Measurements from ENCODE around the gene DHRS2.

DHRS2 gene

DNA sequence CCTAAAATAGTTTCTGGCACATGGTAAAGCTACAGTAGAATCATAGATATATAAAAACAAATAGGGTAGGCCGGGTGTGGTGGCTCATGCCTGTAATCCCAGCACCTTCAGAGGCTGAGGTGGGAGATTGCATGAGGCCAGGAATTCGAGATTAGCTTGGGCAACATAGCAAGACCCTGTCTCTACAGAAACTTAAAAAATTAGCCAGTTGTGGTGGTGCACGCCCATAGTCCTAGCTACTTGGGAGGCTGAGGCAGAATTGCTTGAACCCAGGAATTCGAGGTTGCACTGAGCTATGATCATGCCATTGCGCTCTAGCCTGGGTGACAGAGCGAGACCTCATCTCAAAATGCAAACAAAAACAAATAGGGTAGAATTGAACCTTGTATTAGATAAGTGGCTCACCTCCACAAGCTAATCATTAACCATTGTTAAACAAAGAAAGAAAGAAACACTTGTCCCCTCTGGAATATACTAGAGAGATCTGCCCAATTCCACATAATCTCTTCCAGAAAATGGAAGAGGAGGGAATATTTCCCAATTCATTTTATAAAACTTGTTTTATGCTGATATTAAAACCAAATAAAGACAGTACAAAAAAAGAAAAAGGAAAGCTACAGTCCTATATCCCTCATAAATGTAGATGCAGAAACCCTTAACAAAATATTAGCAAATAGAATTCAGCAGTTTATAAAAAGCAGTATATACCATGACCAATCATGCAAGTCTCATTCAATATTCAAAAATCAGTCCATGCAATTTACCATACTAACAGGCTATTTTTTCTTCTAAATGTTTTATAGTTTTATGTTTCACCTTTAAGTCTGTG lies 22.7 kb upstream of the DHRS2 start:
- no peak for DNase-seq

DNA sequence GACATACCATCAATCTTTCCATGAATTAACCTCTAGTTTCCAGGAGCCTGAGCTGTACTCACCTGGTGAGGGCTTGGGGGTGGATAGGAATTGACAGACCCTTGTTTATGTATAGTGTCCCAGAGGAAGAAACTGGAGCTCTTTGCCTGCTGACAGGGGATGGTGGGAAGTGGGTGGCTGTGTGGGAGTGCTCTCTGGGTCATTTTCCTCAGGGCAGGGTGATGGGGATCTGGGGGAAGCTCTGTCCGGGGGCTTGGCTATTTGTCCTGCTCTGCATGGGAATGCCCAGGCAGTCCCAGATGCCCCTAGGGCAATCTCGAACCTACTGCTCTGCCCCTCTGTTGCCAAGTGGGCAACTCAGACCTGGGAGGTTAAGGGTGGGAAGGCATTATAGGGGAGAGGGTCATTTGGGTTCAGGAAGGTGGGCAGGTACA lies 21.8 kb upstream of the DHRS2 start:
- DNase-seq = no peak

DNA sequence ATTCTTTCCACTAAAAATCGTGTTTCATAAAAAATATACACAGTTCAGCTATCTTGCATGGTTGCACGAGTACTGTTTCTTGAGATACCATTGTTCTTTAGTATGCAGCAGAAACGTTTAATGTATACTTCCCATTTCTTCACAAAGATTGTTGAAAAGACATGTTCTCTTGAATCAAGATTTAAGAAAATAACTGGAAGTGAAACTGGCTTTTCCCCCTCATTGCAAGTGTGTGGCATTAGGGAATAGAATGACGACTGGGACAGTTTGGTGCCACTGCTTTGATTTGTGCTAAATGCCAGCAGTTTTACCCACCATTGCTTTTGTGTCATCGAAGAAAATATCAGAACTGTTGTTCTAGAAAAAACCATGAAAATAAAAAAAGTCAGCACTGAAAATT lies 20.3 kb upstream of the DHRS2 start:
- DNase-seq = no peak

DNA sequence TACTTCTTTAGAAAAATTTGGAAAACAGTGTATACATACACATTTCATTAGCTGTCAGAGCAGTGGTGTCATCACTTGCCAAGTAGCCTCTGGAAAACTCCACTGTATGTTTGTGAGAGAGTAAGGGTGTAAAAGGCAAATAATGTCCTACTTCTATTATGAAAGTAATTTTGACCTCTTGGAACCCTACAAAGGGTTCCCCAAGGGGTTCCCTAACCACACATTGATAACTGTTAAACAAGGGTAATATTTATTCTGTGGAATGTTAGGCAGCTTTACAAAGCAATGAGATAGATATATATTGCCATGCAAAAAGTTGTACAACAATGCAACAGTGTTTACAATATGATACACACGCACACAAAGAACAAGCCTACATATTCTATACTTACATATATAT lies 18.6 kb upstream of the DHRS2 start:
- DNase-seq = no peak

DNA sequence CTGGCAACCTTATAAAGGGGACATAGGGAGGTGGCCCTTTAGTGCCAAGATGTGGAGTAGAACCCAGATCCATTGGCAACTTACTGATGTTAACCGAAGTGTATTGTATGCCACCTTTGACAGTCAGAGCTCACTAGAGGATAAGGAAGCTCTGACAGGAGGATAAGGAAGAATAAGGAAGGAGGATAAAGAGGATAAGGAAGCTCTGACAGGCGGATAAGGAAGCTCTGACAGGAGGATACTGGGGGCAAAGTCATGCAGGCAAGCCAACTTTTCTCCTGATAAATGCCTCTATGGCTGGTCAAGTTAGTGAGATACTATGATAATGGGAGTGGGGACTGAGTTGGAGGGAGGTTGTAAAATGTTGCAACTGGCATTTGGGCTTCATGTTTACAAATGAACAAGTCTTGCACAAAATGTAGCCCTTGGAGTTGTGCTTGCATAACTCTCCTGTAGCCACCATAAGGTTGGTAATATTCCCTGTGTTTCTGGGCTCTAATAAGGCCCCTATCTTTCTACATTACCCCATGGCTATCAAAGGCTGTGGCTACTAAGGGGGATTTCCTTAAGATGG lies 17.7 kb upstream of the DHRS2 start:
- no peak for DNase-seq

DNA sequence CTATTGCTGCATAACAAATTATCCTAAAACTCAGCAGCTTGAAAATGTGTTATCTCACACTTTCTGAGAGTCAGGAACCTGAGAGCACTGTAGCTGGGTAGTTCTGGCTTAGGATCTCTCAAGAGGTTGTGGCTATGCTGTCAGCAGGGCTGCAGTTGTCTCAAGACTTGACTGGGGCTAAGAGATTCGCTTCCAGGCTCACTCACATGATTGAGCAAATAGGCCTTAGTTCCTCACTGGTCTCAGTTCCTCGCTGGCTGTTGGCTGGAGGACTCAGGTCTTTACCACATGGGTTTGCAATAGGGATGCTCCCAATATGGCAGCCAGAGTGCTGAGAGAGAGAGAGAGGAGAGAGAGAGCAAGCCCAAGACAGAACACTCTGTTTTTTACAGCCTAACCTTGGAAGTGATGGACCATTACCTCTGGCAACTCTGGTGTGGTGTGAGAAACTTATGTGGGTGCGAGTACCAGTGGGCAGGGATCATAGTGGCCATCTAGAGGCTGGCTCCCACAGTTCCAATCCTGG lies 15.9 kb upstream of the DHRS2 start:
- DNase-seq = no peak

DNA sequence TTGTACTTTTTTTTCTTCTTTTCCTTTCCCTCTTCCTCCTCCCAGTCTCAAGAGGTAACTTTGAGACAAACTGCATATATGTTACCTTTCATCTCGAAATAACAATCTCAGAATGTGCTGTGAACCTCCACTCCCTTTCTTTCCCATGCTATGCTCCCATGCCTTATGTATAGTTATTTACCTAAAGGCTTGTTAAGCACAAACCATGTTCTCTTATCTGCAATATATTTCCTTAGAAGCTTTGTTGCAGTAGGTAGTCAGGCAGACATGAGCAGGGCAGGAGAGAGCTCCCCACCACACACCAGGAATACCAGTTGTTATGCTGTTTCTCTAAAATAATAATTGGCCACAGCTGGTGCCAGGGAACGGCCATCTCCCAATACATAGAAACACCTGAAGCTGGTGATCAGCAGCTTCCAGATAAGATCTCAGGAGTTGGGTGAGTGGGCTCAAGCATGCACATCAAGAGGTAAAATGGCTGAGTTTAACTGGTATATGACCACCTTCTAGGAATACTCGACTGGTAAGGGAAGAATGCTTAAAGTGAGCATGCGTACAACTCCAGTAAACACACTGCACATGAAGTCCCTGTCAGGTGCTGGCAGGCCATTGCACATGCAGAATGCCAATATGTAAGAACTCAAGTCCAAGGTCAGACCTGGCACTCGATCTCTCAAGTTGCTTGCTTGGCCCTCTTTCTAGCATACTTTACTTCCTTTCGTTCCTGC lies 14.8 kb upstream of the DHRS2 start:
- DNase-seq = no peak

DNA sequence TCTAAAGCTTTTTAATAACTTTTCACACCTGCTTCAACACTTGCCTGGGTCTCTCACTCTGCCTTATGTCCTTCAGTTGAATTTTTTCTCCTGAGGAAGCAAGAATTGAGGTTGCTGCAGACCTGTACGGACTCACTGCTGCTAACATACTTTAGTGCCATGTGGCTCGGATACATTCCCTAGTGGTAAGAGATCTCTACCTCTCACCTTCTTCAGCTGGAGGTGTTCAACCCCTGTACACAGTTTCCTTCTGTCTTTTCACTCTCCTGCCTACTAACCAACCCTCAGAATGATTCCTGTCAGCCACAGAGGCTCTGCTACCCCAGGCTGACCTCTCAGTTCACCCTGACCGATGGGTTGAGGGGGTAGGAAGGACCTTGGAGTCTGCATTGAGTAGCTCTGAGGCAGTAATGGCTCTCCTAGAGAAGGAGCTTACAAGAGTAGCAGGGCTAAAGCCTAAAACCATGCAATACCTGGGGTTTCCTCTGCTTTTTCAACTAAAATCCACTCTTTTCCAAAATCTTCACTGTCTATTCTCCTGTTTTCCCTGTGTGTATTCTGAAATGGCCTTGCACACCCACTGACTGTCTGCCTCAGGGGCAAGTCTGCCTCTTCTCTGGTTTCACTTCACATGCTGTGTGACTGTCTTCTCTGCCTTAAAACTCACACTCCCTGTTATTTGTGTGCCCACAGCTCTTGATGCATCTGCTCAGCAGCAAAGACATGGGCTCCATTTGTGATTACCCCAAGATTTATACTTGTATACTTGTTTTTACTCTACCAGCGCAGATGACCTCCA lies 14.0 kb upstream of the DHRS2 start:
- no peak for DNase-seq

DNA sequence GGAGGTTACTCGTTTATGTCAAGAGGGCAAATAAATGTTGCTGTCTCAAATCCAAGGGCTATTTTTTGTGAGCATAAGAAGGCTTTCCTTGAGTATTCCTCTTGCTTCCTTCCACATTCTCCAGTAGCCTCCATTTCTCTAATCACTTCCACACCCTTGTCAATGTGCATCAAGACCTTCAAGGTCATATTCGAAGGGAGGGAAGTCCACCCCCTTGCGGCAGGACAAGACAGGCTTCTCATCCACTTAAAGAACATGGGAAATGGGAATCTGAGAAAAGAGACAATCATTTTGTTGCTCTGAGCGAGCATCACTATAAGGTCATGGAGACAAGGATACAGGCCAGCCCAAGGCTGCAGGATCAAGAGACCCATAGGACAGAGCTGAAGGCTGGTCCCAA lies 13.2 kb upstream of the DHRS2 start:
- DNase-seq = no peak

DNA sequence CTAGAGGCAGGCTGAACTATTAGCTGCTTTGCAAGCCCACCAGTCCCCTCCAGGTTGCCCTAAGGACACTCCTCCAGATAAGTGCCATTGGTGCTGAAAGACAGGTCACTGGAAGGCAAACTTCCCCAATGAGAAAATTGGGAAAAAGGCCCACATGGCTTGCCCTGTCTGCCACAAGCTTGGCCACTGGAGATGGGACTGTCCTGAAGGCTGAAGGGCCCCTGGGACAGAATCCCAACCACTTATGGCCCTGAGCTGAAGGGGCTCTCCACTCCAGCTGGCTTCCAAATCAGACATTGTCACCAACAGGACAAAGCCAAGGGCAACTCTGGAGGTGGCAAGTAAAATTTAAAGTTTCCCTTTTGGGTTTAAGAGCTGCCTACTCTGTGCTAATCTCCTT lies 12.2 kb upstream of the DHRS2 start:
- no peak for DNase-seq

DNA sequence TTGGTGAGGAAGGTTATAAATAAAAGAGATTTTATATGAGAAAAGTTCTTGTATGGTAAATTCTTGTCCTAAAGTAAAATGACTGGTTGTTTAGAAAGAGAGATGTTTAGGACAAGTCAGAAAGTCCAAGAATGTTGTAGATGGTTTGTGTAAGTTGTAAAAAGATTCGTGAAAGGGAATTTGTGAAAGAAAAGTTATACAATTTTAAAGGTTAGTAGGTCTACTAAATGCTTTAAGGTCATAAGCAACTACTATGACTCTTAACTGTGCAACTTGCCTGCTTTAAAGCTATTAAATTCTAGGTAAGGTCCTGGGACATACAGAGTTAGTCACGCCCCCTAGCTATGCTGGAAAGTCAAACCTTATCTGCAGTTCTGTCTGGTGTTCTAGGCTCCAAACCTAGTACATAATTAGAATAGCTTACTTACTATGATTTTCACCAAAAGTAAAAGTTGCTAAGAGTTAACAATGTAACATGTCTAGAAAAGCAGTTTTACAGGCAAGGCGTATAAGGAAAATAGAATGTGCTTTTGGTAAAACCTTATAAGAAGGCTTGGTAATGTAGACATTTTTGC lies 11.2 kb upstream of the DHRS2 start:
- no peak for DNase-seq

DNA sequence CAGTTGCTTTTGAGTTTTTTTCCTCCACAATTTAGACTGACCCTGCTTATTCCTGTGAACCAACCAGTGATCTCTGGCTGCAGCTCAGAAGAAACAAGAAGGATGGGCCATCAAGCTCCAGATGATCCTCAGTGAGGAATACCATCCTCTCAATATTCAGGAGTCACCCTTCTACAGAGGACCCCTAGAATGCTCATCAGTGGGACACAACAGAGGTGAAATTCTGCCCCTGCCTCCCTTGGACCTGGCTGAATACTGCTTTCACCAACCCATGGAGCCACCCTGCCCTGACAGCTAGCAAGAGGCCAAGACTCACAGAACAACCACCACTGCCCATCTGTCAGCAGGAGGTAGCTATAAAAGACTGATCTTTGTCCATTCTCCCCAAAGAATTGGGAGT lies 9.2 kb upstream of the DHRS2 start:
- DNase-seq = no peak

DNA sequence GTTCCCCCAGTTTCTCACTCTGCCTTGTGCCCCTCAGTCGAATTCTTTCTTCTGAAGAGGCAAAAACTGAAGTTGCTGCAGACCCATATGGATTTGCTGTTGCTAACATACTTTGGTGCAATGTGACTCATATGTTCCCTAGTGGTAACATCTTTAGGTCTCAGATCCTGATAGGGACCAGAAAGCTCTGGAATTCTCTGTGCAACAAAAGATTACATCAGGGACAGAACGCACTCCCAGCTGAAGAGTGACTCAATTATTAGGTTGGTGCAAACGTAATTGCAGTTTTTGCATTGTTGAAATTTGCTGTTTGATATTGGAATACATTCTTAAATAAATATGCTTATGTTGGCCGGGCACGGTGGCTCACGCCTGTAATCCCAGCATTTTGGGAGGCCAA lies 8.2 kb upstream of the DHRS2 start:
- no peak for DNase-seq

DNA sequence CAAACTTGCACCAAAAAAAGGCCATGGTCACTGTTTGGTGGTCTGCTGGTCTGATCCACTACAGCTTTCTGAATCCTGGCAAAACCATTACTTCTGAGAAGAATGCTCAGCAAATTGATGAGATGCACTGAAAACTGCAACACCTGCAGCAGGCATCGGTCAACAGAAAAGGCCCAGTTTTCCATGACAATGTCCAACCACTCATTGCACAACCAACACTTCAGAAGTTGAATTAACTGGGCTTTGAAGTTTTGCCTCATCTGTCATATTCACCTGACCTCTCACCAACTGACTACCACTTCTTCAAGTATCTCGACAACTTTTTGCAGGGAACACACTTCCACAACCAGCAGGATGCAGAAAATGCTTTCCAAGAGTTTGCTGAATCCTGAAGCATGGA lies 7.0 kb upstream of the DHRS2 start:
- DNase-seq = no peak

DNA sequence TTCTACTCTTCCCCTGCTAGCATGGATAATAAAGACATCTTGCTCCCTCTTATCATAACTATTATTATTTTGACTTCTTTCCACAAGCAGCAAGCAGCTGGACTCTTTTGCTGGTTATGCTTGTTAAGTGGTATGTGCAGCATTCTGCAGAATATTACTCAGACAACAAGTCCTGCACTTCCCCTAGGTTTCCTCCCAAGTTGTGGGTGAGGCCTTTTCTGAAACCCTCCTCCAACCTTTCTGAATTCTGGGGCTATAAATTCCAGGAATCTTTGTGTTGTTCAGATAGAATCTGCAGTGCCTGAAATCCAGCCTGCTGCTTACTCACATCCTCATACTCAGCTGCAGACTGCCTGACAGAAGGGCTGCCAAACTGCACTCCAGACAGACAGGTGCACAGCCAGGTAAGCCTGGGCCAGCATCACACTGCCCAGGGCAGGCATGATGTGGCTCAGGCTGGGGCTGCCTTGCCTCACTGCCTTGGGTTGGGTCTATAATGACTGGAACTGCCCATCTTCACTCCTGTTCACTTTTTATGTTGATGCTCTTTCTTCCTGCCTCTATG lies 6.2 kb upstream of the DHRS2 start:
- DNase-seq = no peak

DNA sequence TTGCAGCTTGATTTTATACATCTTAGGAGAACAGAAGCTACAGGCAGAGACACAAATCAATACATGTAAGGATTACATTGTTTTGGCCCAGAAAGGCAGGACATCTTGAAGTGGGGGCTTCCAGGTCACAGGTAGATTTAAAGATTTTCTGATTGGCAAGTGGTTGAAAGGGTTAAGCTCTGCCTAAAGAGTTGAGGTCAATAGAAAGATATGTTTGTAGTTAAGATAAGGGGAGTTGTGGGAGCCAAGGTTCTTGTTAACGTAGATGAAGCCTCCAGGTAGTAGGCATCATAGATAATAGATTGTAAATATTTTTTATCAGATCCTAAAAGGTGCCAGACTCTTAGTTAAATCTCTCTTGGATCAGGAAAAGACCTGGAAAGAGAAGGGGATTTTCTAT lies 5.5 kb upstream of the DHRS2 start:
- no peak for DNase-seq

DNA sequence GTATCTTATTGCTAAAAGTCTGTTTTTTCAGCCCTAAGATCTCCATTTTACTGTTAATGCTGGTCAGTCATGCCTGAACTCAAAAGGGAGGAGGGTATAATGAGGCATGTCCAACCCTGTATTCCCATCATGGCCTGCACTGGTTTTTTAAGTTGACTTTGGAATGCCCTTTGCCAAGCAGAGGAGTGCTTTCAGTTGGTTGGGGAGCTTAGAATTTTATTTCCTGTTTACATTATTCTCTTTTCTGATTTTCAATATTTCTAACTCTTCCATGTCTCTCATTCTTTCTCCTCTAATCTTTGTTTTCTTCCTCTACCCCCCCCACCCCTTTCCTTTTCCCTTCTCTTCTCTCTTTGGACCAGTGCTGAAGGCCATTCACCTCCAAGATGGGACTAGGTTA lies 4.9 kb upstream of the DHRS2 start:
- DNase-seq = no peak

DNA sequence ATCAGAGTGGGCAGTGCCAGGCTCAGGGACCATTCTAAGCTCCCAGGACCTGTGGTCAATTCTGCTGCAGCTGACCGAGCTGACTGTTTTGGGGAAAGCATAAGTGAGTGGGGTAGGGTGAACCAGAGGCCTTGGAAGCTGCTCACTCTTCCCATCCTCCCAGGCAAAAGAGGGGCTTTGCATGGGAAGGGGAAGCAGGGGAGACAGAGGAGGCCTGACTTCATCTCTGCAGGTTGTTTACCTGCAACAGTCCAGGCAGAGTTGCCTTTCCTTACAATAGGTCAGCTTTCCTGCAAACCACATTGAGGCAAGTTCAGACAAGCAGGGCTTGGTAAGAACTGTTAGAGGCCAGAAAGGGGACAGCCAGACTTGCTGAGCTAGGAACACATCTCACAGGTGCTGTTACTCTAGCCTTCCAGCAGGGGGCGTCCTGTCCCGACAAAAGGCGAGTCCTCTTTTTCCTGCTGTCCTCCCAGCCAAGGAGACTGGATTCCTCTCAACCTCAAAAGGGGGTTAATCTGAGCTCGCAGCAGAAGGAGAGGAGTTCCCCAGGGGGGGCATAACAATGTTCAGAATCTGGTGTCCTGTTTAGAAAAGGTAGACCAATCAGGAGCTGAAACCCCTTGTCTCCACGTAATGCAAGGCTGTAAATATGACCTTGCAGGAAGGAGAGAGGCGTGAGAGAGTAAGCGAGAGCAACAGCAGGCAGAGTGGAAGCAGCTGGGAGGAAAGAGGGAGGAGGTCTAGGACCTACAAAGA lies 4.3 kb upstream of the DHRS2 start:
- peak; percentile 83 for DNase-seq

DNA sequence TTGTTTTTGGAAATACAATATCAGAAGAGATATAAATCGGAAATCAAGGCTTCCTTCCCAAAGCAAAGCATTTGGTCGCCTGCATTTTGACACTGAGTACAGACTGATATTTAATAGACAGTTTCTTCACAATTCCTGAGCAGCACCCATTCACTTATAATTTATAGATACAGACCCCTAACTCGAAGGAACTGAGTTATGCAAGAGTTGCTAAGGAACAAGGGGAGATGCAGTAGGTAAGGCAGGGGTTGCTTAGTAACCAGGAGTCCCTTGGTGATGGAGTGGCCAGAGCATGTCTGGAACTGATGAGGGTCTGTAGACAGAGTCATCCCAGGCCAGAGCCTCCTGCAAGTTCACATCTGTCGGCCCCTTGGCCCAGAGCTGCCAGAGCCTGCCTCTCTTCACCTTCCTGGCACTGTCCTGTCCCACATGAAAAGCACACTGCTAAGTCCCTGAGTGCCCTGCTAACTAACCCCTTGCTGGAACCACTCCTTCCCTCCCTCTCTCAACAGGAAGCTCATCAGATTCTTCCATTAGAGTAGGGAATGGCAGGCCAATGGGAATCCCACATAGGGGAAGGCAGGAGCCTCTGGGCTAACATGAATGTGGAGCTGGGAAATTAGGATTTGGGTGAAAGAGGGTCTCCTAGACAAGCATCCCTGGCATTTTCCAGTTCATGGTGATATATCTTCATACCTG lies 3.6 kb upstream of the DHRS2 start:
- DNase-seq = no peak

DNA sequence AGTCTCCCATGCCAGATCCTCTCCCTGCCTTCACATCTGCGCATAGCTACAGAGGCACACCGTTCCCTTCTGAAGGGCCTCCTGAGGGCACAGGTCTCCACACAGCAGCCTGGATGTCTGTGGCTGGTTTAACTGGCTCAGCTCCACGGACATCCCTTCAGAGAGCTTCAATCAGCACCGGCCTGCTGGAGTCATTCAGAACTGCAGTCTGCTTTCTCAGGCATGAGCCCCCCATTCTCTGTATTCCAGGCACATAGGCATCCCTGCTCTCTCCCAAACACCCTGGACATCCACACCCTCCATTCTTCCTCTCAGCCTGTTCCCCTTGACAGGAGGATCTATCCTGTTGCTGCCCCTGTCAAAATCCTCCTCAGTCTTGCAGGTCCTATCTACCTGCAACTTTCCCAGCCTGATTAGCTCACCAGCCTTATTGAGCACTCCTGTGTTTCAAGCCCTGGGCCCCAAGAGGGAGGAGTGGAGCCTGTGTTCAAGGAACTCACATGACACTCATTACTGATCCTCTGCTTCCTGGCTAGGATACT lies 2.9 kb upstream of the DHRS2 start:
- no peak for DNase-seq
